Panc1 (cell line): ENCODE results near the gene VWC2L. TPM values are rescaled to one million over a fixed set of nuclear protein-coding genes. Genes with fewer than 3 reads are reported as not detected.

Experiments
- ATAC-seq: fragments of 200-7000 bp; cut with Tn5 transposase; 2 replicates; pipeline ENCODE4 v1.9.1; 2020; ENCODE audit warnings: mild to moderate bottlenecking, moderate library complexity
- BruUV-seq: library from RNA; stranded (reverse); fragments of 400-500 nt; replicated peaks from 2 replicates; lab custom pipeline; 2021; lab: Mats Ljungman, UMichigan
- CTCF ChIA-PET: fragments of 300-600 bp; sonication (Branson Sonifier 250); formaldehyde crosslinking; loops from one replicate; lab custom pipeline; 2022; ENCODE audit warnings: antibody characterized with exemption; lab: Charles Lee
- POLR2A ChIA-PET: fragments of 300-600 bp; sonication (Branson Sonifier 250); formaldehyde crosslinking; loops from one replicate; lab custom pipeline; 2022; ENCODE audit warnings: antibody characterized with exemption; lab: Charles Lee
- DNase-seq: peaks from one replicate; pipeline ENCODE4 v3.0.0-alpha.2; 2010; ENCODE audit warnings: low read depth, low spot score
- H3K27ac ChIP-seq: 2 replicates; pipeline ENCODE4 v1.5.1; 2011; ENCODE audit warnings: mild to moderate bottlenecking, low read length, inconsistent platforms
- H3K27me3 ChIP-seq: fragments of 200-500 bp; sonication (Bioruptor generic); 2 replicates; pipeline ENCODE4 v1.6.0; 2014; ENCODE audit warnings: low read length, inconsistent platforms; ENCODE audit not compliant: control insufficient read depth, insufficient read depth
- H3K36me3 ChIP-seq: fragments of 200-500 bp; sonication (Bioruptor generic); 2 replicates; pipeline ENCODE4 v1.5.1; 2014; ENCODE audit warnings: inconsistent platforms, mild to moderate bottlenecking, low read length, moderate library complexity; ENCODE audit not compliant: control insufficient read depth, insufficient read depth
- H3K4me1 ChIP-seq: 2 replicates; pipeline ENCODE4 v1.5.1; 2011; ENCODE audit warnings: inconsistent platforms, mild to moderate bottlenecking, low read length, moderate library complexity; ENCODE audit not compliant: control insufficient read depth, insufficient read depth
- H3K4me3 ChIP-seq, 2 experiments: 2 replicates each; pipeline ENCODE4 v1.5.1; 2011 to 2012; ENCODE audit warnings: low read depth in 2 of 2, low read length in 2 of 2, mild to moderate bottlenecking in 2 of 2, inconsistent platforms in 1 of 2, moderate library complexity in 1 of 2
- H3K9me3 ChIP-seq: fragments of 200-500 bp; sonication (Bioruptor generic); 2 replicates; pipeline ENCODE4 v1.5.1; 2014; ENCODE audit warnings: low read depth, mild to moderate bottlenecking, inconsistent platforms, low read length, moderate library complexity; ENCODE audit not compliant: control insufficient read depth, insufficient read depth
- CTCF ChIP-seq: fragments of 450-650 bp; IDR thresholded peaks from 2 replicates; pipeline ENCODE4 v1.5.1; 2017; ENCODE audit warnings: mild to moderate bottlenecking
- POLR2AphosphoS5 ChIP-seq: IDR thresholded peaks from 2 replicates; pipeline ENCODE4 v1.6.1; 2012; ENCODE audit warnings: mild to moderate bottlenecking, low read depth, low read length, moderate library complexity
- REST ChIP-seq, 2 experiments: IDR thresholded peaks; 2 replicates each; pipeline ENCODE4 v1.6.1; 2011 to 2012; ENCODE audit warnings: low read depth in 2 of 2, control low read depth in 1 of 2, low read length in 1 of 2, mild to moderate bottlenecking in 1 of 2, moderate library complexity in 1 of 2; ENCODE audit not compliant: insufficient read depth in 1 of 2
- SIN3A ChIP-seq: IDR thresholded peaks from 2 replicates; pipeline ENCODE4 v1.6.1; 2012; ENCODE audit warnings: low read depth, mild to moderate bottlenecking, low read length, moderate library complexity, borderline replicate concordance; ENCODE audit not compliant: insufficient read depth
- TCF7L2 ChIP-seq: IDR thresholded peaks from 2 replicates; pipeline ENCODE4 v1.6.1; 2011; ENCODE audit warnings: mild to moderate bottlenecking, low read depth, low read length, inconsistent platforms
- in situ Hi-C: cut with HindIII; loops from 2 replicates; pipeline ENCODE4 v1.10.0; 2016; ENCODE audit warnings: low sequenced_read_pairs, low pct_unique_long_range_greater_than_20kb
- intact Hi-C: fragments of 100-400 bp; cut with micrococcal nuclease; formaldehyde crosslinking; loops from one replicate; pipeline ENCODE4 v1.10.0; 2022; ENCODE audit not compliant: unreplicated experiment
- total RNA-seq: library from RNA; stranded (reverse); gene quantifications from one replicate; pipeline ENCODE4 v1.2.1, GENCODE V29; 2021; ENCODE audit not compliant: unreplicated experiment

Gene VWC2L
- total RNA-seq, 1 experiment from 2014 or later: not detected

- no TSS peak for BruUV-seq
- ChIA-PET POLR2A (no interaction called here), CTCF (no interaction called here)
- no peaks in the 10 kb centered on the region for H3K4me1 ChIP-seq
- intact Hi-C loops: no loop called here
- in situ Hi-C loops: no loop called here
- no peak for ATAC-seq
- no peak overlapping the region for H3K4me3 ChIP-seq
- H3K36me3 ChIP-seq: no peaks in the 10 kb centered on the region
- no peaks in the 10 kb centered on the region for H3K27me3 ChIP-seq
- H3K27ac ChIP-seq: no peak overlapping the region
- H3K9me3 ChIP-seq: no peaks in the 10 kb centered on the region
- no peak for TF ChIP-seq POLR2AphosphoS5
- no peak for DNase-seq
Measured at GRCh38 chr2:214519258-214519818, 108.5 kb downstream of the VWC2L start.

GRCh38 chr2:214529021-214529420 is 118.2 kb downstream of the VWC2L start:
- Histone ChIP-seq H3K36me3 (no peaks in the 10 kb centered on the region), H3K27ac (no peak overlapping the region), H3K9me3 (no peaks in the 10 kb centered on the region), H3K27me3 (no peaks in the 10 kb centered on the region; the same call in 1 of the 2 replicates), H3K4me3 (no peak overlapping the region), H3K4me1 (no peaks in the 10 kb centered on the region)
- ChIA-PET CTCF (no interaction called here), POLR2A (no interaction called here)
- DNase-seq (no peak), ATAC-seq (no peak)
- in situ Hi-C loops: no loop called here
- intact Hi-C loops: no loop called here
- TF ChIP-seq TCF7L2 (no peak), REST (IDR thresholded peaks at IDR 0.05; ENCODE audit: insufficient read depth in 1 of 2, low read depth in 2 of 2, low read length in 1 of 2) (no peak), POLR2AphosphoS5 (no peak), SIN3A (no peak), CTCF (no peak)
- BruUV-seq: no TSS peak

- ChIA-PET CTCF (no interaction called here), POLR2A (no interaction called here)
- no peaks in the 10 kb centered on the region for H3K9me3 ChIP-seq
- TF ChIP-seq TCF7L2: no peak
- no peak for TF ChIP-seq POLR2AphosphoS5
- TF ChIP-seq SIN3A: no peak
- TF ChIP-seq REST (IDR thresholded peaks at IDR 0.05; ENCODE audit: insufficient read depth in 1 of 2, low read depth in 2 of 2, low read length in 1 of 2): no peak
- no peak for TF ChIP-seq CTCF
- H3K4me1 ChIP-seq: no peaks in the 10 kb centered on the region
- DNase-seq (no peak), ATAC-seq (no peak)
- in situ Hi-C loops: no loop called here
- H3K4me3 ChIP-seq: no peak overlapping the region
- H3K36me3 ChIP-seq: no peaks in the 10 kb centered on the region
- no TSS peak for BruUV-seq
- H3K27me3 ChIP-seq: no peaks in the 10 kb centered on the region; the same call in 1 of the 2 replicates
- intact Hi-C loops: no loop called here
- H3K27ac ChIP-seq: no peak overlapping the region
Measured at GRCh38 chr2:214529514-214529913, 118.7 kb downstream of the VWC2L start.
